PC-9 (cell line): ENCODE measurements around the gene SAMD7.

ENCODE experiments used
- EZH2 ChIP-seq: fragments of 200-600 bp; sonication (generic); IDR thresholded peaks from 2 replicates; pipeline ENCODE4 v1.8.0; 2017; ENCODE audit warnings: antibody characterized with exemption, low read depth
- TF ChIP-seq, protein P1 (sequence below): fragments of 200-600 bp; sonication (generic); conservative IDR thresholded peaks from 2 replicates; pipeline ENCODE4 v1.6.1; 2017; ENCODE audit warnings: mixed run types, antibody characterized with exemption, mild to moderate bottlenecking, moderate library complexity

DNA sequence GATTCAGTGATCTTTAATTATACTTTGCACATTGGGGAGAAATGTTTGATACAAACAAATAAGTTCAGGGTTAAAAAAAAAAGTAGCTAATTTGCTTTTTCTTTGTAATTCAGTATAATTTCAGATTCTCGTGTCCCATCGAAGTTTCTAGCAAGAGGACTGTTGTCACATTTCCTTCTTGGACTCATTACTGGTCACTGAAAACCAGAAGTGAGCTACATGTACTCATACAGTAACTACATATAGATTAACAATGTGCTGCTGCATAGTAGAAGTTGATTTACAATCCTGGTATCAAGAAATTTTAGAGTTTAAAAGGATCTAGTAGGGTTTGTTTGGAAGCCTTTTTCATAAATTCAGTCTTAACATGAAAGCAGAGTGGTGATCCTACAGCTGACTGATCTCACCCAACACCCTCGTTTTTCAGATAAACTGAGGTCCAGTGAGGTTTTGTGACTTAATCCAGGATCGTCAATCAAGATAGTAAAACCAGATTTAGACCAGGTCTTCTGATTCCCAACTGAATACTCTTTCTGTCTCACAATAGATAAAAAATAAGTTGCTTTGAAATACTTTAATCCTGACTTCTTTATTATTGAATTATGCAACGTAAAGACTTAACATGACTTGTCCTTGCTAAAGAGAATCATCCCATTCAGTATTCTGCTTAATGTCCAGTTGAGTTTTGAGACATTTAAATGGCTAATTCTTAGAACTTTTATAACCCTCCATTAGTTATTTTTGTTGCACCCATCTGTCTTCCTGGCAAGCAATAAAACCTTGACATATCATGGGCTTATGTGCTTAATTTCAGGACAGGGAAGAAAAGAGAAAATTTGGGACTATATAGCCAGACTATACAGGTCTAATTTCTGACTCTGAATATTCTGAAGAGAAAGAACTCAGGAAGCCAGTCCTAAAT, 58.1 kb downstream of the SAMD7 start:
- TF ChIP-seq, protein P1, sequence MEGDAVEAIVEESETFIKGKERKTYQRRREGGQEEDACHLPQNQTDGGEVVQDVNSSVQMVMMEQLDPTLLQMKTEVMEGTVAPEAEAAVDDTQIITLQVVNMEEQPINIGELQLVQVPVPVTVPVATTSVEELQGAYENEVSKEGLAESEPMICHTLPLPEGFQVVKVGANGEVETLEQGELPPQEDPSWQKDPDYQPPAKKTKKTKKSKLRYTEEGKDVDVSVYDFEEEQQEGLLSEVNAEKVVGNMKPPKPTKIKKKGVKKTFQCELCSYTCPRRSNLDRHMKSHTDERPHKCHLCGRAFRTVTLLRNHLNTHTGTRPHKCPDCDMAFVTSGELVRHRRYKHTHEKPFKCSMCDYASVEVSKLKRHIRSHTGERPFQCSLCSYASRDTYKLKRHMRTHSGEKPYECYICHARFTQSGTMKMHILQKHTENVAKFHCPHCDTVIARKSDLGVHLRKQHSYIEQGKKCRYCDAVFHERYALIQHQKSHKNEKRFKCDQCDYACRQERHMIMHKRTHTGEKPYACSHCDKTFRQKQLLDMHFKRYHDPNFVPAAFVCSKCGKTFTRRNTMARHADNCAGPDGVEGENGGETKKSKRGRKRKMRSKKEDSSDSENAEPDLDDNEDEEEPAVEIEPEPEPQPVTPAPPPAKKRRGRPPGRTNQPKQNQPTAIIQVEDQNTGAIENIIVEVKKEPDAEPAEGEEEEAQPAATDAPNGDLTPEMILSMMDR = no peak
- no peak for TF ChIP-seq EZH2
